GM18861 (cell line): ENCODE measurements around the gene FBN3.

Experiments
- ATAC-seq: cut with Tn5 transposase; IDR thresholded peaks from one replicate; pipeline ENCODE4 v1.9.1; 2021; ENCODE audit not compliant: unreplicated experiment

The FBN3 gene

GRCh38 chr19:8094336-8094735, 55.1 kb downstream of the FBN3 start:
- ATAC-seq = no peak

- ATAC-seq = no peak
These were observed 55.7 kb downstream of the FBN3 start for GRCh38 chr19:8093740-8094139.

- ATAC-seq = no peak
These were observed 58.4 kb downstream of the FBN3 start for GRCh38 chr19:8090950-8091349.

GRCh38 chr19:8089664-8090601, 59.5 kb downstream of the FBN3 start:
- no peak for ATAC-seq

- ATAC-seq = no peak
These were observed 60.4 kb downstream of the FBN3 start for GRCh38 chr19:8088752-8089663.

- ATAC-seq = no peak
These were observed 61.5 kb downstream of the FBN3 start for GRCh38 chr19:8087876-8088275.

GRCh38 chr19:8086849-8087248, 62.5 kb downstream of the FBN3 start:
- ATAC-seq = no peak

GRCh38 chr19:8085598-8086408, 63.6 kb downstream of the FBN3 start:
- no peak for ATAC-seq

- no peak for ATAC-seq
These were observed 65.2 kb downstream of the FBN3 start for GRCh38 chr19:8084152-8084551.

- ATAC-seq = no peak
These were observed 66.3 kb downstream of the FBN3 start for GRCh38 chr19:8083141-8083540.

- no peak for ATAC-seq
These were observed 67.5 kb downstream of the FBN3 start for GRCh38 chr19:8081569-8082550.

GRCh38 chr19:8080832-8081231, 68.6 kb downstream of the FBN3 start:
- no peak for ATAC-seq

GRCh38 chr19:8079988-8080387, 69.4 kb downstream of the FBN3 start:
- no peak for ATAC-seq

GRCh38 chr19:8075158-8076074, 74.0 kb downstream of the FBN3 start:
- no peak for ATAC-seq

- ATAC-seq = no peak
These were observed 74.9 kb downstream of the FBN3 start for GRCh38 chr19:8074501-8074900.

GRCh38 chr19:8071912-8072311, 77.5 kb downstream of the FBN3 start:
- ATAC-seq = no peak

- no peak for ATAC-seq
These were observed 80.1 kb downstream of the FBN3 start for GRCh38 chr19:8069096-8069973.

GRCh38 chr19:8065875-8066261, 83.5 kb downstream of the FBN3 start:
- ATAC-seq = no peak
